Panc1 (cell line): Measurements from ENCODE around the gene SCNM1. TPM values are rescaled to one million over a fixed set of nuclear protein-coding genes. Genes with fewer than 3 reads are reported as not detected.

Source experiments
- ATAC-seq: fragments of 200-7000 bp; cut with Tn5 transposase; 2 replicates; pipeline ENCODE4 v1.9.1; 2020; ENCODE audit warnings: mild to moderate bottlenecking, moderate library complexity
- BruUV-seq: library from RNA; stranded (reverse); fragments of 400-500 nt; replicated peaks from 2 replicates; lab custom pipeline; 2021; lab: Mats Ljungman, UMichigan
- CTCF ChIA-PET: fragments of 300-600 bp; sonication (Branson Sonifier 250); formaldehyde crosslinking; loops from one replicate; lab custom pipeline; 2022; ENCODE audit warnings: antibody characterized with exemption; lab: Charles Lee
- POLR2A ChIA-PET: fragments of 300-600 bp; sonication (Branson Sonifier 250); formaldehyde crosslinking; loops from one replicate; lab custom pipeline; 2022; ENCODE audit warnings: antibody characterized with exemption; lab: Charles Lee
- DNase-seq: peaks from one replicate; pipeline ENCODE4 v3.0.0-alpha.2; 2010; ENCODE audit warnings: low read depth, low spot score
- H3K27ac ChIP-seq: 2 replicates; pipeline ENCODE4 v1.5.1; 2011; ENCODE audit warnings: mild to moderate bottlenecking, low read length, inconsistent platforms
- H3K27me3 ChIP-seq: fragments of 200-500 bp; sonication (Bioruptor generic); 2 replicates; pipeline ENCODE4 v1.6.0; 2014; ENCODE audit warnings: low read length, inconsistent platforms; ENCODE audit not compliant: control insufficient read depth, insufficient read depth
- H3K36me3 ChIP-seq: fragments of 200-500 bp; sonication (Bioruptor generic); 2 replicates; pipeline ENCODE4 v1.5.1; 2014; ENCODE audit warnings: inconsistent platforms, mild to moderate bottlenecking, low read length, moderate library complexity; ENCODE audit not compliant: control insufficient read depth, insufficient read depth
- H3K4me1 ChIP-seq: 2 replicates; pipeline ENCODE4 v1.5.1; 2011; ENCODE audit warnings: inconsistent platforms, mild to moderate bottlenecking, low read length, moderate library complexity; ENCODE audit not compliant: control insufficient read depth, insufficient read depth
- H3K4me3 ChIP-seq, 2 experiments: 2 replicates each; pipeline ENCODE4 v1.5.1; 2011 to 2012; ENCODE audit warnings: low read depth in 2 of 2, low read length in 2 of 2, mild to moderate bottlenecking in 2 of 2, inconsistent platforms in 1 of 2, moderate library complexity in 1 of 2
- H3K9me3 ChIP-seq: fragments of 200-500 bp; sonication (Bioruptor generic); 2 replicates; pipeline ENCODE4 v1.5.1; 2014; ENCODE audit warnings: low read depth, mild to moderate bottlenecking, inconsistent platforms, low read length, moderate library complexity; ENCODE audit not compliant: control insufficient read depth, insufficient read depth
- POLR2AphosphoS5 ChIP-seq: IDR thresholded peaks from 2 replicates; pipeline ENCODE4 v1.6.1; 2012; ENCODE audit warnings: mild to moderate bottlenecking, low read depth, low read length, moderate library complexity
- SIN3A ChIP-seq: IDR thresholded peaks from 2 replicates; pipeline ENCODE4 v1.6.1; 2012; ENCODE audit warnings: low read depth, mild to moderate bottlenecking, low read length, moderate library complexity, borderline replicate concordance; ENCODE audit not compliant: insufficient read depth
- TCF7L2 ChIP-seq: IDR thresholded peaks from 2 replicates; pipeline ENCODE4 v1.6.1; 2011; ENCODE audit warnings: mild to moderate bottlenecking, low read depth, low read length, inconsistent platforms
- in situ Hi-C: cut with HindIII; loops from 2 replicates; pipeline ENCODE4 v1.10.0; 2016; ENCODE audit warnings: low sequenced_read_pairs, low pct_unique_long_range_greater_than_20kb
- intact Hi-C: fragments of 100-400 bp; cut with micrococcal nuclease; formaldehyde crosslinking; loops from one replicate; pipeline ENCODE4 v1.10.0; 2022; ENCODE audit not compliant: unreplicated experiment
- total RNA-seq: library from RNA; stranded (reverse); gene quantifications from one replicate; pipeline ENCODE4 v1.2.1, GENCODE V29; 2021; ENCODE audit not compliant: unreplicated experiment
- TF ChIP-seq, protein P1 (sequence below), 2 experiments: IDR thresholded peaks; 2 replicates each; pipeline ENCODE4 v1.6.1; 2011 to 2012; ENCODE audit warnings: low read depth in 2 of 2, control low read depth in 1 of 2, low read length in 1 of 2, mild to moderate bottlenecking in 1 of 2, moderate library complexity in 1 of 2; ENCODE audit not compliant: insufficient read depth in 1 of 2
- TF ChIP-seq, protein P2 (sequence below): fragments of 450-650 bp; IDR thresholded peaks from 2 replicates; pipeline ENCODE4 v1.5.1; 2017; ENCODE audit warnings: mild to moderate bottlenecking

Gene SCNM1
- total RNA-seq, 1 experiment from 2014 or later = 36.5 TPM

DNA sequence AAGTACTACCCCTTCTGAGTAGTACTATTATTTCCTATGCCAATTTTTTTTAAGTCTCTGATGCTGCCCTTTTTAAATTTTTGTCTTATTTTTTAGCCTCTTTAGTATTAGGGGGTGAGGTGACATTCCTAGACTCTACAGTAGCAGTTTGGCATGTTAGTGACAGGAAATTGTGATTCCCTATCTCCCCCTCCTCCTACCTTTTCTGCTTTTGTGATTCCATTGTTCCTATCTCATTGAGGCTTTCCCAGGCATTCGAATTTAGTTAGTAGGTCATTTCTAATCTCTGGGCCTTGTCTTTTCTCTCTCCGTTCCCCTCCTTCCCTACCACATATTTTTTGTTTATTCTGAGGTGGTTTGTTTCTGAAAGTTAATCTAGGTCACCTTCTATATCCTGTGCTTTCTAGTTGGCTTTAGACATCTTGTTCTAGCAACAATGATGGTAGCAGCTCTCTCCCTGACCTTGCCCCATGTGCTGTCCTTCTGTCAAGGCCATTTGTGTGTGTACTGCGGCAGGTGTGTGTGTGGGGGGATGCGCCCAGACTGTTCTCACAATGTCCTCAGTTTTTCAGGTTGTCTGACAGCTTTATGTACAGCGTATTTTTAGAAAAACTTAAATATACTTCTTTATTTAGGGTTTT lies 41.1 kb upstream of the SCNM1 start:
- no peak overlapping the region for H3K4me3 ChIP-seq
- DNase-seq = no peak
- TSS peak; percentile 75 for BruUV-seq
- H3K27me3 ChIP-seq = no peaks in the 10 kb centered on the region
- in situ Hi-C loops (no loop called here), intact Hi-C loops (no loop called here)
- ChIA-PET CTCF (interaction anchor here (0.6 kb wide), 1 partner anchor 51 kb away, joined by 8 read pairs; no protein-coding TSS in a partner anchor), POLR2A (no interaction called here)
- no peaks in the 10 kb centered on the region for H3K4me1 ChIP-seq
- H3K9me3 ChIP-seq = no peaks in the 10 kb centered on the region
- no peak for ATAC-seq
- TF ChIP-seq POLR2AphosphoS5 = no peak
- TF ChIP-seq, protein P1, sequence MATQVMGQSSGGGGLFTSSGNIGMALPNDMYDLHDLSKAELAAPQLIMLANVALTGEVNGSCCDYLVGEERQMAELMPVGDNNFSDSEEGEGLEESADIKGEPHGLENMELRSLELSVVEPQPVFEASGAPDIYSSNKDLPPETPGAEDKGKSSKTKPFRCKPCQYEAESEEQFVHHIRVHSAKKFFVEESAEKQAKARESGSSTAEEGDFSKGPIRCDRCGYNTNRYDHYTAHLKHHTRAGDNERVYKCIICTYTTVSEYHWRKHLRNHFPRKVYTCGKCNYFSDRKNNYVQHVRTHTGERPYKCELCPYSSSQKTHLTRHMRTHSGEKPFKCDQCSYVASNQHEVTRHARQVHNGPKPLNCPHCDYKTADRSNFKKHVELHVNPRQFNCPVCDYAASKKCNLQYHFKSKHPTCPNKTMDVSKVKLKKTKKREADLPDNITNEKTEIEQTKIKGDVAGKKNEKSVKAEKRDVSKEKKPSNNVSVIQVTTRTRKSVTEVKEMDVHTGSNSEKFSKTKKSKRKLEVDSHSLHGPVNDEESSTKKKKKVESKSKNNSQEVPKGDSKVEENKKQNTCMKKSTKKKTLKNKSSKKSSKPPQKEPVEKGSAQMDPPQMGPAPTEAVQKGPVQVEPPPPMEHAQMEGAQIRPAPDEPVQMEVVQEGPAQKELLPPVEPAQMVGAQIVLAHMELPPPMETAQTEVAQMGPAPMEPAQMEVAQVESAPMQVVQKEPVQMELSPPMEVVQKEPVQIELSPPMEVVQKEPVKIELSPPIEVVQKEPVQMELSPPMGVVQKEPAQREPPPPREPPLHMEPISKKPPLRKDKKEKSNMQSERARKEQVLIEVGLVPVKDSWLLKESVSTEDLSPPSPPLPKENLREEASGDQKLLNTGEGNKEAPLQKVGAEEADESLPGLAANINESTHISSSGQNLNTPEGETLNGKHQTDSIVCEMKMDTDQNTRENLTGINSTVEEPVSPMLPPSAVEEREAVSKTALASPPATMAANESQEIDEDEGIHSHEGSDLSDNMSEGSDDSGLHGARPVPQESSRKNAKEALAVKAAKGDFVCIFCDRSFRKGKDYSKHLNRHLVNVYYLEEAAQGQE (IDR thresholded peaks at IDR 0.05; ENCODE audit: insufficient read depth in 1 of 2, low read depth in 2 of 2, low read length in 1 of 2) = no peak
- H3K27ac ChIP-seq = no peak overlapping the region
- no peaks in the 10 kb centered on the region for H3K36me3 ChIP-seq

DNA sequence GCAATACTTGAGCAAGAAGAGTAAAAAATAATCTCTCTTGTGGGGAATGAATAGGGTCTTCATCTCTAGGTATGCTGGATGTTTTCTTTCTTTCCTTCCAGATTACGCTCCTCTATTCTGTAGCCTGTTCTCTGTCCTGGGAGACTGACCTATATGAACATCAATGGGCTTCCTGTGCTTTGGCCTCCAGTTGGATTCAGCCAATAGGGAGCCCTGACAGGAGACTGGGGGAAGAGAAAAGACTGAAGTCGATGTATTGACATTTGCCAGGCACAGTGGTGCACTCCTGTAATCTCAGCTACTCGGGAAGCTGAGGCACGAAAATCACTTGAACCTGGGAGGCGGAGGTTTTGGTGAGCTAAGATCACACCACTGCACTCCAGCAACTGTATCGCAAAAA lies 37.1 kb upstream of the SCNM1 start:
- POLR2A ChIA-PET = interaction anchor here (0.6 kb wide), 1 partner anchor 275 kb away, joined by 3 read pairs; no protein-coding TSS in a partner anchor
- Histone ChIP-seq H3K27ac (no peak overlapping the region), H3K9me3 (no peaks in the 10 kb centered on the region), H3K27me3 (no peaks in the 10 kb centered on the region), H3K4me1 (no peaks in the 10 kb centered on the region), H3K36me3 (no peaks in the 10 kb centered on the region), H3K4me3 (no peak overlapping the region)
- TF ChIP-seq TCF7L2 (no peak), SIN3A (no peak), POLR2AphosphoS5 (no peak)
- TF ChIP-seq, protein P1 (IDR thresholded peaks at IDR 0.05; ENCODE audit: insufficient read depth in 1 of 2, low read depth in 2 of 2, low read length in 1 of 2) = no peak
- TF ChIP-seq, protein P2, sequence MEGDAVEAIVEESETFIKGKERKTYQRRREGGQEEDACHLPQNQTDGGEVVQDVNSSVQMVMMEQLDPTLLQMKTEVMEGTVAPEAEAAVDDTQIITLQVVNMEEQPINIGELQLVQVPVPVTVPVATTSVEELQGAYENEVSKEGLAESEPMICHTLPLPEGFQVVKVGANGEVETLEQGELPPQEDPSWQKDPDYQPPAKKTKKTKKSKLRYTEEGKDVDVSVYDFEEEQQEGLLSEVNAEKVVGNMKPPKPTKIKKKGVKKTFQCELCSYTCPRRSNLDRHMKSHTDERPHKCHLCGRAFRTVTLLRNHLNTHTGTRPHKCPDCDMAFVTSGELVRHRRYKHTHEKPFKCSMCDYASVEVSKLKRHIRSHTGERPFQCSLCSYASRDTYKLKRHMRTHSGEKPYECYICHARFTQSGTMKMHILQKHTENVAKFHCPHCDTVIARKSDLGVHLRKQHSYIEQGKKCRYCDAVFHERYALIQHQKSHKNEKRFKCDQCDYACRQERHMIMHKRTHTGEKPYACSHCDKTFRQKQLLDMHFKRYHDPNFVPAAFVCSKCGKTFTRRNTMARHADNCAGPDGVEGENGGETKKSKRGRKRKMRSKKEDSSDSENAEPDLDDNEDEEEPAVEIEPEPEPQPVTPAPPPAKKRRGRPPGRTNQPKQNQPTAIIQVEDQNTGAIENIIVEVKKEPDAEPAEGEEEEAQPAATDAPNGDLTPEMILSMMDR = no peak
- DNase-seq = no peak
- in situ Hi-C loops (no loop called here), intact Hi-C loops (no loop called here)
- CTCF ChIA-PET = no interaction called here
- ATAC-seq = no peak
- BruUV-seq = no TSS peak
